HL-60 (cell line): ENCODE results near the gene EHBP1.

ENCODE experiments used
- DNase-seq, 2 experiments: peaks; one replicate each; pipeline ENCODE4 v3.0.0-alpha.2; 2010 to 2020; ENCODE audit warnings: low read depth in 1 of 2, low spot score in 1 of 2
- H3K27ac ChIP-seq: fragments of 250-450 bp; sonication (Bioruptor Pico); replicated peaks from 2 replicates; pipeline ENCODE4 v1.5.1; 2020; ENCODE audit warnings: mild to moderate bottlenecking, moderate library complexity
- H3K27me3 ChIP-seq: fragments of 250-450 bp; sonication (Bioruptor Pico); 2 replicates; pipeline ENCODE4 v1.5.1; 2021; ENCODE audit warnings: mild to moderate bottlenecking, moderate library complexity; ENCODE audit not compliant: insufficient read depth, poor library complexity, severe bottlenecking
- H3K4me3 ChIP-seq: replicated peaks from 2 replicates; pipeline ENCODE4 v1.5.1; 2011; ENCODE audit warnings: mild to moderate bottlenecking, control low read depth, low read length; ENCODE audit not compliant: insufficient read depth
- GABPA ChIP-seq: IDR thresholded peaks from 2 replicates; pipeline ENCODE4 v1.6.1; 2012; ENCODE audit warnings: low read depth
- POLR2AphosphoS5 ChIP-seq: IDR thresholded peaks from 2 replicates; pipeline ENCODE4 v1.6.1; 2012; ENCODE audit warnings: low read depth
- SPI1 ChIP-seq: IDR thresholded peaks from 2 replicates; pipeline ENCODE4 v1.6.1; 2012; ENCODE audit warnings: low read depth, mild to moderate bottlenecking, borderline replicate concordance
- TF ChIP-seq, protein P1 (sequence below): IDR thresholded peaks from one replicate; pipeline ENCODE4 v1.5.1; 2011; ENCODE audit warnings: low read length, control low read depth, inconsistent platforms; ENCODE audit not compliant: insufficient read depth
- TF ChIP-seq, protein P2 (sequence below): IDR thresholded peaks from 2 replicates; pipeline ENCODE4 v1.6.1; 2012; ENCODE audit warnings: low read depth; ENCODE audit not compliant: insufficient replicate concordance

EHBP1 gene

DNA sequence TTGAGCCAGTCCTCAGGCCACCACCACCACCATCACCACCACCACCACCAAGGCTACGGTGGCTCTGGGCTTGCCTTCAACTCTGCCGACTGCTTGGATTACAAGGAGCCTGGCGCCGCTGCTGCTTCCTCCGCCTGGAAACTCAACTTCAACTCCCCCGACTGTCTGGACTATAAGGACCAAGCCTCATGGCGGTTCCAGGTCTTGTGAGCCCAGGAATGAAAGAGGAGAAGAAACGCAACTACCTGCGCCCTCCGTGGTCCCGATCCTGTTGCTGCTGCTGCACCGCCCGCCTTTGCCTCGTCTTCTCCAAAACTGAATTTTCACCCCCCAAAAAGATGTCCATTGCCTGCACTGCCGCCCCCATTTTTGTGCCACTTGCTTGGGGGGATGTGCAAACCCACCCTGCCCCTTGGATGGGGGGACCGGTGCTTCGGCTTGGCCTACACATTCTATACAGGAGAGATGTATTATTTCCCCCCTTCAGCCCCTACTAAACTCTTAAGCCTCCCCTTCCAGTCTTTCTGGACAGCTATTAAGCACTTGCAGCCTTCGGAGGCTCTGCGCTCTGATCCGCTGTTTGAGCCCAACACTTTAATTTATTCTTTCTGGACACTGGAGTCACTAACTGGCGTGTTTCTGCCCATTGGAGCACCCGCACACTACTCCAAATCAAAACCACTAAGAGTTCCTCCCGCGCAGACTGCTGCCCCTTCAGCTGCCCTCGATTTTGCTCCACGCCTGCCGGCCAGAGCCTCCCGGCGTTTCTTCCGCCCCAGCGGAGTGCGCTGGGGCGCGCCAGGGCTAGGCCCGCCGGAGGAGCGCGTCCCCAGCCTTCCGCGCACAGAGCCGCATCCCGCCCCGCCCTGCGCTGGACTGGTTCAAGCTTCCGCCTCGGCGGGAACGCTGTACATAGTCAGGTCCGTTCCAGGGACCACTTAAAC lies 350.9 kb downstream of the EHBP1 start:
- no peak overlapping the region for H3K27ac ChIP-seq
- no peaks in the 10 kb centered on the region for H3K27me3 ChIP-seq
- no peak for DNase-seq
- no peak for TF ChIP-seq SPI1
- TF ChIP-seq, protein P1, sequence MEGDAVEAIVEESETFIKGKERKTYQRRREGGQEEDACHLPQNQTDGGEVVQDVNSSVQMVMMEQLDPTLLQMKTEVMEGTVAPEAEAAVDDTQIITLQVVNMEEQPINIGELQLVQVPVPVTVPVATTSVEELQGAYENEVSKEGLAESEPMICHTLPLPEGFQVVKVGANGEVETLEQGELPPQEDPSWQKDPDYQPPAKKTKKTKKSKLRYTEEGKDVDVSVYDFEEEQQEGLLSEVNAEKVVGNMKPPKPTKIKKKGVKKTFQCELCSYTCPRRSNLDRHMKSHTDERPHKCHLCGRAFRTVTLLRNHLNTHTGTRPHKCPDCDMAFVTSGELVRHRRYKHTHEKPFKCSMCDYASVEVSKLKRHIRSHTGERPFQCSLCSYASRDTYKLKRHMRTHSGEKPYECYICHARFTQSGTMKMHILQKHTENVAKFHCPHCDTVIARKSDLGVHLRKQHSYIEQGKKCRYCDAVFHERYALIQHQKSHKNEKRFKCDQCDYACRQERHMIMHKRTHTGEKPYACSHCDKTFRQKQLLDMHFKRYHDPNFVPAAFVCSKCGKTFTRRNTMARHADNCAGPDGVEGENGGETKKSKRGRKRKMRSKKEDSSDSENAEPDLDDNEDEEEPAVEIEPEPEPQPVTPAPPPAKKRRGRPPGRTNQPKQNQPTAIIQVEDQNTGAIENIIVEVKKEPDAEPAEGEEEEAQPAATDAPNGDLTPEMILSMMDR = no peak
- TF ChIP-seq GABPA = no peak
- TF ChIP-seq, protein P2, sequence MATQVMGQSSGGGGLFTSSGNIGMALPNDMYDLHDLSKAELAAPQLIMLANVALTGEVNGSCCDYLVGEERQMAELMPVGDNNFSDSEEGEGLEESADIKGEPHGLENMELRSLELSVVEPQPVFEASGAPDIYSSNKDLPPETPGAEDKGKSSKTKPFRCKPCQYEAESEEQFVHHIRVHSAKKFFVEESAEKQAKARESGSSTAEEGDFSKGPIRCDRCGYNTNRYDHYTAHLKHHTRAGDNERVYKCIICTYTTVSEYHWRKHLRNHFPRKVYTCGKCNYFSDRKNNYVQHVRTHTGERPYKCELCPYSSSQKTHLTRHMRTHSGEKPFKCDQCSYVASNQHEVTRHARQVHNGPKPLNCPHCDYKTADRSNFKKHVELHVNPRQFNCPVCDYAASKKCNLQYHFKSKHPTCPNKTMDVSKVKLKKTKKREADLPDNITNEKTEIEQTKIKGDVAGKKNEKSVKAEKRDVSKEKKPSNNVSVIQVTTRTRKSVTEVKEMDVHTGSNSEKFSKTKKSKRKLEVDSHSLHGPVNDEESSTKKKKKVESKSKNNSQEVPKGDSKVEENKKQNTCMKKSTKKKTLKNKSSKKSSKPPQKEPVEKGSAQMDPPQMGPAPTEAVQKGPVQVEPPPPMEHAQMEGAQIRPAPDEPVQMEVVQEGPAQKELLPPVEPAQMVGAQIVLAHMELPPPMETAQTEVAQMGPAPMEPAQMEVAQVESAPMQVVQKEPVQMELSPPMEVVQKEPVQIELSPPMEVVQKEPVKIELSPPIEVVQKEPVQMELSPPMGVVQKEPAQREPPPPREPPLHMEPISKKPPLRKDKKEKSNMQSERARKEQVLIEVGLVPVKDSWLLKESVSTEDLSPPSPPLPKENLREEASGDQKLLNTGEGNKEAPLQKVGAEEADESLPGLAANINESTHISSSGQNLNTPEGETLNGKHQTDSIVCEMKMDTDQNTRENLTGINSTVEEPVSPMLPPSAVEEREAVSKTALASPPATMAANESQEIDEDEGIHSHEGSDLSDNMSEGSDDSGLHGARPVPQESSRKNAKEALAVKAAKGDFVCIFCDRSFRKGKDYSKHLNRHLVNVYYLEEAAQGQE = no peak
- TF ChIP-seq POLR2AphosphoS5 = no peak
- H3K4me3 ChIP-seq = no peak overlapping the region

DNA sequence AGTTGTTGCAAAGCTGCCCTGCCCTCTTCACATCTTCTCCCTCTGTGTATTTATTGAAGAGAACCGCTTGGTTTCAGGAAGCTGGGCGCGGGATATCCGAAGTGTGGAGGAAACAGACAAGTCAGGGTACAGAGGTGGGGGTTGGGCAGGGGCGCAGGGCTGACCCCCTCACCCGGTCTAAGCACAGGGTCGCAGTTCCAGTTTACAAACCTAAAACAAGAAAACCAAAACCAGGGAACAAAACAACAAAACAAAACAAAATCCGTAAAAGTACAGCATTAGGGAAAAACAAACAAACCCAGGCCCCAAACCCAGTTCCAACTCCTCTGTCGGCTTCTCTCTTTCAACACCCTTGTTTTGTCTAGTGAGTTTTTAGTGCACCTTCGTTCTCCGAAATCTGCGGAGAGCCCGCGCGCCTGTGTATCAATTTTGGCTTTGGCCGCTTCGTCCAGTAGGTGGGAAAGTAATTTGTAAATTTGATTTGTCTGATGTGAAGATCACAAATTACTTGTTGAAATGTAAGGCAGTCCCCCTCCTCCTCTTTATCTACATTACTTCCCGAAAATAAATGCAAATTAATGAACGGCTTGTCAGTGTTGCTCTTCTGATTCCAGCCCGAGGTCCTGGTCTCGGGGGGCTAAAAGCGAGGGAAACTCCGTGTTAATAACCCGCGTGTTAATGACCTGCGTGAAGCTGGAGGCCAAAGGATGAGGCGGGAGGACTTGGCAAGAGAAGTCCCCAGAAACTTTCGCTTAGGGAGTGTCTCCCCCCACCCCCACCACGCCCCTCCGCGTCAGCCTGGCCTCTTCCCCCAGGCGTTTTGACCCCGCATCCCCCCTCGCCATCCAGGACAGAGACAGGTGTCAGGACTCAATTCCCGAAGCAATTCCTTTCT lies 352.0 kb downstream of the EHBP1 start:
- no peak for DNase-seq
- Histone ChIP-seq H3K4me3 (no peak overlapping the region), H3K27me3 (no peaks in the 10 kb centered on the region), H3K27ac (no peak overlapping the region)
- TF ChIP-seq, protein P1 = no peak
- TF ChIP-seq, protein P2 = no peak
- TF ChIP-seq GABPA (no peak), POLR2AphosphoS5 (no peak)

DNA sequence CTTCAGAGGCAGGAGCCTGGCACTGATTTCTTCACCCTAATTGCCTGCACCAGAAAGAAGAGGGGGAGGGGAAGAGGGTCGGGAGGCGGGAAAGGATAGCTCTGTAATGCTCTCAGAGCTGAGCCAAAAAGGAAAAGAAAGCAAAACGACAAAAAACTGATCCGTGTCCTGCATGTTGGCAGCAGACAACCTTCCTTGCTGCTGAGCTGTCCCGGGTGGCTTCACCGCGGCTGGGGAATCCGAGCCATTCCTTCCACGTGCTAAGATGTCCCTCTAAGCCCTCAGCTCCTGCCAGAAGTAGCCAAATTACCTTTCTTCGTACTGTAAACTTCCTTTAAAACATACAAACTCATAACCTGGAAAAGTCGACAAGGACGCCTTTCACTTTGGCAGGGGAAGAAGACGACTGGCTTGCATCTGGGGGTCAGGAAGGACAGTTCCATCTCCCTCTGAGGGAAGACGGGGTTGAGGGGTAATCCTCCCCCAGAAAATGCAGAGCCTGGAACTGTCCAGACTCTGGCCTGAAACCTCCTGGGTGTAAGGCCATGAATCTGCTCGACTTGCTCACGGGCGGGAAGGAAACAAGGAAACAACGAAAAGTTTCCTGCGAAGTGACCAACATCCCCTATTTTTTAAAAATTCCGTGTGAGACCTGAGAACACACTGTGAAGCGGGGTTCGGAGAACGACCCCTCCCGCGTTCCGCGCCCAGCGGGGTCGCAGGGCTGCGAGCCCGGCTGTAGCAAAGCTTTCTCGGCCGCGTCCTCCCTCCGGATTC lies 352.8 kb downstream of the EHBP1 start:
- H3K27me3 ChIP-seq = no peaks in the 10 kb centered on the region
- DNase-seq = no peak
- no peak overlapping the region for H3K27ac ChIP-seq
- no peak overlapping the region for H3K4me3 ChIP-seq
- no peak for TF ChIP-seq GABPA
- TF ChIP-seq POLR2AphosphoS5 = no peak
- TF ChIP-seq, protein P1 = no peak
- TF ChIP-seq, protein P2 = no peak
- no peak for TF ChIP-seq SPI1
